ENCODE data around the gene SUGP2.

GRCh38 chr19:19079571-19079970 is 46.3 kb upstream of the SUGP2 start:
- TF ChIP-seq POLR2A (IDR thresholded peaks at IDR 0.05; ENCODE audit: low read depth, low read length), result no peak
- no peak for TF ChIP-seq POLR2AphosphoS5 (IDR thresholded peaks at IDR 0.05; ENCODE audit: low read depth, low read length)
- TF ChIP-seq SPI1 (IDR thresholded peaks at IDR 0.05; ENCODE audit: low read depth, low read length), result no peak
- TF ChIP-seq TAF1 (IDR thresholded peaks at IDR 0.05; ENCODE audit: low read depth, low read length), result no peak
- no peak for TF ChIP-seq PAX5 (IDR thresholded peaks at IDR 0.05; ENCODE audit: insufficient read depth, low read length, severe bottlenecking)

Measured in GM12891 (cell line).